Stimulated activated CD8-positive, alpha-beta memory T cell treated with anti-CD3 and anti-CD28 coated beads, Interleukin-12 subunit alpha, Interleukin-12 subunit beta, amount 100 ng/mL, for 24 hours (primary cell): ENCODE measurements around the gene SRPX2.
"Not testable (repeated sequence)": the region's sequence is repeated elsewhere in the genome, so short reads cannot be mapped to it uniquely, and the experiment has no call there.

ENCODE experiments used
- DNase-seq: peaks from one replicate; pipeline ENCODE4 v3.0.0-alpha.2; 2020; ENCODE audit errors: extremely low read depth

Gene SRPX2

DNA sequence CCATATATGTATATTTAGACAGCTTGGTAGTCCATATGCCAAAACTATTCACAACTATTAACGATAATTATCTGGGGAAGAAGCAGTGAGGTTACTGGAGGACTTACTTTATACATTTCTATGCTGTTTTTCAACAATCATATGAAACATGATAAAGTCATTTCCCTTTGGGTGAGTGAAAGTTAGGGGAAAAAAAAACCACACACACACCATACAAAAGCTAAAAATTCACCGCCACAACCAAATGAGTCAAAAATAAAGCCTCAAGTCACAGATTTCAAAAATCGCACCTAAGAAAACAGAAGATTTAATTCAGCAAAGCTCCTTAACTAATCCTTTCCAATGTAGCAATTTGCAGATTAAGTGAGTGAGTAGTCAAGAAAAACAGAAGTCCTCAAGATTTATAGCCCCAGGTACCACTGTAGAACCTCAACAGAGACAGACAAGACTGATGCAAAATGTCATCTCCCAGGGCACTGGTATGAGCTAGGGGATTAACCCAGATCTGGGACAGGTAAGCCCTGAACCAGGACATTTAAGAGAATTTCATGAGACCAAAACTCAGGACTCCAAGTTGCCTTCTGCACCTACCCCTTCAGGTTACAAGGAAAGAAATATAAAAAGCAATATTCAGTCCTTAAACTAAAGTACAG is 52.8 kb downstream of the SRPX2 start:
- no peak for DNase-seq

GRCh38 chrX:100698551-100698950 is 54.6 kb downstream of the SRPX2 start:
- no peak for DNase-seq

DNA sequence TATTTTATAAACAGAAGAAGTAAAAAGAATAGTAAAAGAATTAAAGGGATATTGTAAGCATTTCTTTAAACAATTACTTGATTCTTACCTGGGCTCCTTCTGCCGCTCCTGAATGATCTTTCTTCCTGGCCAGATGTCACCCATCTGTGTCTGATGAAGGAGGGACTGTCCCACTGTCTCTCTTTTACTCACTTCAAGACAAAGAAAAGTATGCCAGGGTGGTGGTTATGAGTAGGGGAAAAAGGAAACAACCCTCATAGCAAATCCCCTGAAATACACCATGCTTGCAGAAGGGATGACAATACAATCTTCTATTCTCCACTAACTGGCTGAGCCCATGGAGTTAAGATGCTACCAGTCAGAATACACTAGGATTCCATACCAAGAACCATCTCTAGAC is 56.8 kb downstream of the SRPX2 start:
- no peak for DNase-seq

GRCh38 chrX:100704581-100705203 is 60.7 kb downstream of the SRPX2 start:
- no peak for DNase-seq

DNA sequence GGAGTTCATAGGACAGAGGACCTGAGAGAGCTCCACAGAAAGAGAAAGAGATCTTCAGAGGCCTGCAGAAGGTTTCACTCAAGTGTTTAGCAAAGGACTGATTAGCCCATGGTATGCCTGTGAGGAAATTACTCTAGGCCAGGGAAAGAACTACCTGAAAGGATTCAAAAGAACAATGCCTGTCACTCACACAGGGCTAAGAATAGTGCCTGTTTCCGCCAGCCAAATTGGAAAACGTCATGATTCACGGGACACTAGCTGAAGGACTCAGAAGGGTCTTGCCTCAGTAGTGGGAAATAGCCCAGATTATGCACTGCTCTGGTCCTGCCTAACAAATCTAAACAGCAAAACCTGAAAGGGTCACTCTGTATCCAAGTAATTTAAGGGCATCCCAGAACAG is 66.8 kb downstream of the SRPX2 start:
- no peak for DNase-seq

DNA sequence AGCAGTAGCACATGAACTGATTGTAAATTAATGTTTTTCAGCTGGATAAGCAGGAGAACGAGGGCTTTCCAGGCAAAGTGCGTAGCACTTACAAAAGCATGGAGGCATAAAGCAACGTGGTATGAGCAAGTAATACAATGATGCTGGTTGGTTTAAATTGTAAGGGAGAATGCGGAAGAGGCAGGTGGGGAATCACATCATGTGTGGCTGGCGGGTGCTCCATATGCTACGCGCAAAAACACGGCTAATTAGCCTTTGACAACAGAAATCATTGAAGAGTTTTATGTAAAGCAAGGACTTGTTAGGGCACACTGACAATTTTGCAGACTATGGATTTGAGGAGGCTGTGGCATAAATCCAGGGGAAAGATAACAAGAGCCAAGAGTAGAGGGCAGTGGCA is 73.4 kb downstream of the SRPX2 start:
- no peak for DNase-seq

DNA sequence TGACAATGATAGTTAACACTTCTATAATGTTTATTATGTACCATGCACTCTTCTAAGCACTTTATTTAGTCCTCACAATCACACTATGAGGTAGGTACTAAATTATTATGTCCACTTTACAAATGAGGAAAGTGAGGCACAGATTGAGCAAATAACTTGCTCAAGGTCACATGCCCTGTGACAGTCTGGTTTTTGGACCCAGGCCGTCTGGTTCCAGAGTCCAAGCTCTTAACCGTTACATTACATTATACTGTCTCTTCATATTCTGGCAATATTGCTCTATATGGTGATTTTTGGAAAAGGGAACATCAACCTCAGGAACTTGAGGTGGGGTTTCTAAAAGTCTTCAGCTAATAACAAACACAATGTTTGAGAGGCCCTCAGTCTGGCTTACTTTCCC is 75.1 kb downstream of the SRPX2 start:
- DNase-seq: no peak

DNA sequence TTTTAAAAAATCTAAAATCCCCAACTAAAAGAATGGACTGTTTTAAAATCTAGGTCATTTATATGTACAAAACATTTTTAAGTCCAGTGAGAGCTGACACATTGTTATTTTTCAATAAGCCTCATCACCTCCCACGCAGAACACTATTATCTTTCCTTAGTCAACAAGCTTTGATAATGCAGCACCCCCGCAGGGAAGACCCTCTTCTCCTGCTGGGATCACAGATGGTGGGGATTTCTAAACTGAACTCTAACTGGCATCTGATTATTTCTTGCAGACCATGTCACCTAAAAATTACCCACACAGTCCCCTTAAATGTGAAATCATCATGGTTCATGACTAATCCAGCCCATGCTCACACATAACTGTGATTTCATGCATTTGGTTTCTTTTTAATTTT is 76.3 kb downstream of the SRPX2 start:
- no peak for DNase-seq

GRCh38 chrX:100721328-100721727 is 77.3 kb downstream of the SRPX2 start:
- DNase-seq: no peak

GRCh38 chrX:100724006-100724405 is 80.0 kb downstream of the SRPX2 start:
- DNase-seq: not testable (repeated sequence)
